Nephron (organoid): ENCODE data around the gene TLR9.
A peak's percentile ranks its signal among the peaks of the same experiment; 100 is the strongest.

Experiments
- H3K27ac Mint-ChIP-seq, 3 experiments: 2 replicates each; pipeline ENCODE4 v1.8.0; 2020; ENCODE audit warnings: mixed read lengths in 3 of 3, mild to moderate bottlenecking in 2 of 3, moderate library complexity in 1 of 3
- H3K27me3 Mint-ChIP-seq: 2 replicates; pipeline ENCODE4 v1.8.0; 2021; ENCODE audit warnings: low read depth, mild to moderate bottlenecking, moderate library complexity, mixed read lengths
- H3K36me3 Mint-ChIP-seq: 2 replicates; pipeline ENCODE4 v1.8.0; 2020; ENCODE audit warnings: low read depth, mixed read lengths
- H3K4me1 Mint-ChIP-seq: 2 replicates; pipeline ENCODE4 v1.8.0; 2020; ENCODE audit warnings: mixed read lengths
- H3K4me3 Mint-ChIP-seq, 3 experiments: 2 replicates each; pipeline ENCODE4 v1.8.0; 2020; ENCODE audit warnings: mild to moderate bottlenecking in 3 of 3, mixed read lengths in 3 of 3, moderate library complexity in 2 of 3
- H3K9me3 Mint-ChIP-seq: 2 replicates; pipeline ENCODE4 v1.8.0; 2020; ENCODE audit warnings: mixed read lengths
- TF ChIP-seq, protein P1 (sequence below), 3 experiments: fragments of 200-600 bp; sonication (generic); IDR thresholded peaks; one replicate each; pipeline ENCODE4 v1.5.0; 2021; ENCODE audit warnings: antibody characterized with exemption in 3 of 3; ENCODE audit not compliant: unreplicated experiment in 3 of 3

Gene TLR9

DNA sequence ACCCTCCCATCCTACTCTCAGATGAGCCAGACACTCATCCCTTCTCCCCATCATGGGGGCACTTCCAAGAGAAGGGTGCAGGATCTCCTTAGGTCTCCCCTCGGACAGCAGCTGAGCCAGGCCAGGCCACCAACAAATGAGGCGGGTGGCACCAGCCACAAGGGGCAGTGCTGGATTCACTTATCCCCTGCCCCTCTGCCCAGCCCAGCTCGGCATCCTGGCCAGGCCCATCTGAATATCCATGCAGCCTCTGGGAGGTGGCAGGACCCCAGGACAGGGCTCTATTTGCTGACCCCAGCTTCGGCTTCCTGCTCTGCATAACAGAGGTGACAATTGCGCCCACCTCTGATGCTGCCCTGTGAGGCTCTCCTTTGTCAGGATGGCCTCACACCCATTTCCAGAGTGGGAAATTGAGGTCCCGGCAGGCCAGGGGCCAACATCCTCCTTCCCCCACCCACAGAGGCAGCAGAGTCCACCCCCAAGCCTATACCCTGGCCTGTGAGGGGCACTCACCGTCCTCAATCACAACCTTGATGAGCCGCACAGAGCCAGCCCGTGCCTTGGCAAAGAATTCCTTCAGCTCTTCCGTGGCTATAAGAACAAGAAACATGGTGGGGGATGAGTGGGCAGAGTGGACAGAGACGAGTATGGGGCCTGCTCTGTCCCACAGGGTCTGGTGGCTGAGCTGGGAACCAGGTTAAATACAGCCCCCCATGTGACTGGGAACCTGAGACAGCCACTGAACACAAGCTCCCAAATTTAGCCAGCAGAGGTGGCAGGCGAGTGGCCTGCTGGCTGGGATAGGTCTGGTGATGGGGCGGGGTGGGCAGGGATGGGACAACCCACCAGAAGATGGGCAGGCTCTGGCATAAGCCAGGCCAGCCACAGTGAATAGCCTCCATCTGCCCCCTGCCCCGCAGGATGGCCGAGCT is 9.3 kb upstream of the TLR9 start:
- H3K36me3 Mint-ChIP-seq: peaks cover 6% of the 10 kb centered on the region

DNA sequence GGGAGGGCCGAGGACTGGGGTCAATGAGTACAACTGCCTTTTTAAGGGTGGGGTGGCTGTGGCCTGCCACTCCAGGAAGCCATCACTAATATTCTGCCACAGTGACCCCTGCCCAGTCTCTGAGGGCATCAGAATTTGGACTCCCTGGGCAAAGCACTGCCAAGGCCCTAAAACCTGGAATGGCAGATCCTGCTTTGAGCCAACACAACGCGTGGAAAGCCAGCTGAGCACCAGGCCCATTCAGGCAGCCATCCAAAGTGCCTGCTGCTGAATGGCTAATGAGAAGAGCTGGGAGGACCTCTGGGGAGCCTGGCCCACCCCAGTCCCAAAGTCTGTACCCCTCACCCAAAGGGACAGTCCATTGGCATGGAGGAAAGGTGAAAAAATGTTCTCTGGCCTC is 8.5 kb upstream of the TLR9 start:
- Mint-ChIP-seq H3K27ac (no peak overlapping the region), H3K9me3 (no peaks in the 10 kb centered on the region), H3K4me3 (no peak overlapping the region), H3K4me1 (peaks cover 6% of the 10 kb centered on the region), H3K36me3 (peaks cover 6% of the 10 kb centered on the region), H3K27me3 (no peaks in the 10 kb centered on the region)
- TF ChIP-seq, protein P1, sequence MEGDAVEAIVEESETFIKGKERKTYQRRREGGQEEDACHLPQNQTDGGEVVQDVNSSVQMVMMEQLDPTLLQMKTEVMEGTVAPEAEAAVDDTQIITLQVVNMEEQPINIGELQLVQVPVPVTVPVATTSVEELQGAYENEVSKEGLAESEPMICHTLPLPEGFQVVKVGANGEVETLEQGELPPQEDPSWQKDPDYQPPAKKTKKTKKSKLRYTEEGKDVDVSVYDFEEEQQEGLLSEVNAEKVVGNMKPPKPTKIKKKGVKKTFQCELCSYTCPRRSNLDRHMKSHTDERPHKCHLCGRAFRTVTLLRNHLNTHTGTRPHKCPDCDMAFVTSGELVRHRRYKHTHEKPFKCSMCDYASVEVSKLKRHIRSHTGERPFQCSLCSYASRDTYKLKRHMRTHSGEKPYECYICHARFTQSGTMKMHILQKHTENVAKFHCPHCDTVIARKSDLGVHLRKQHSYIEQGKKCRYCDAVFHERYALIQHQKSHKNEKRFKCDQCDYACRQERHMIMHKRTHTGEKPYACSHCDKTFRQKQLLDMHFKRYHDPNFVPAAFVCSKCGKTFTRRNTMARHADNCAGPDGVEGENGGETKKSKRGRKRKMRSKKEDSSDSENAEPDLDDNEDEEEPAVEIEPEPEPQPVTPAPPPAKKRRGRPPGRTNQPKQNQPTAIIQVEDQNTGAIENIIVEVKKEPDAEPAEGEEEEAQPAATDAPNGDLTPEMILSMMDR (IDR thresholded peaks at IDR 0.05; ENCODE audit: unreplicated experiment in 3 of 3): no peak

More for the DNA sequence above, 9.3 kb upstream of the TLR9 start:
- Mint-ChIP-seq H3K4me3 (peak overlapping the region in 1 of 3 experiments; percentile 41), H3K4me1 (peaks cover 12% of the 10 kb centered on the region), H3K9me3 (no peaks in the 10 kb centered on the region), H3K27ac (no peak overlapping the region), H3K27me3 (no peaks in the 10 kb centered on the region)
- TF ChIP-seq, protein P1 (IDR thresholded peaks at IDR 0.05; ENCODE audit: unreplicated experiment in 3 of 3): no peak

DNA sequence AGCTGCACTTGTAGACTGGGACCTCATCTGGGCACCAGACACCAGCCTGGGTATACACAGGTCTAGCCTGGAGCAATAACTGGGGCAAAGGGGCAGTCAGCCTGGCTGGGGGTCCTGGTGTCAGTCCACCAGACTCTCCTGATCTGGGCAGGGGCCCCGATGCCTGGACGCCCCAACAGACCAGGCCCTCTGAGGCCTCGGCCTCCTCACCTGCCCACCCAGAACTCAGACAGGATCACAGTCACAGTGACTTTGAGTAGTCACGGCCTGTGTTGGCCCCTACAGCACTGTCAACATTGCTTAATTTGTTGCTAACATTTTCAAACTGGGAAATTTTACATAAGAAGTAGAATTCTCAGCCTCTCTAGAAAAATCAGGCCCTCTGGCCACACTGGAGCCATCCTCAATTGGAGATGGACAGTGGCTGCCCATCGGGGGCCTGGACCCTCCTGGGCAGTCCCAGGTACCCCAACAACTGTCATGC is 7.7 kb upstream of the TLR9 start:
- Mint-ChIP-seq H3K9me3 (no peaks in the 10 kb centered on the region), H3K27me3 (no peaks in the 10 kb centered on the region)

DNA sequence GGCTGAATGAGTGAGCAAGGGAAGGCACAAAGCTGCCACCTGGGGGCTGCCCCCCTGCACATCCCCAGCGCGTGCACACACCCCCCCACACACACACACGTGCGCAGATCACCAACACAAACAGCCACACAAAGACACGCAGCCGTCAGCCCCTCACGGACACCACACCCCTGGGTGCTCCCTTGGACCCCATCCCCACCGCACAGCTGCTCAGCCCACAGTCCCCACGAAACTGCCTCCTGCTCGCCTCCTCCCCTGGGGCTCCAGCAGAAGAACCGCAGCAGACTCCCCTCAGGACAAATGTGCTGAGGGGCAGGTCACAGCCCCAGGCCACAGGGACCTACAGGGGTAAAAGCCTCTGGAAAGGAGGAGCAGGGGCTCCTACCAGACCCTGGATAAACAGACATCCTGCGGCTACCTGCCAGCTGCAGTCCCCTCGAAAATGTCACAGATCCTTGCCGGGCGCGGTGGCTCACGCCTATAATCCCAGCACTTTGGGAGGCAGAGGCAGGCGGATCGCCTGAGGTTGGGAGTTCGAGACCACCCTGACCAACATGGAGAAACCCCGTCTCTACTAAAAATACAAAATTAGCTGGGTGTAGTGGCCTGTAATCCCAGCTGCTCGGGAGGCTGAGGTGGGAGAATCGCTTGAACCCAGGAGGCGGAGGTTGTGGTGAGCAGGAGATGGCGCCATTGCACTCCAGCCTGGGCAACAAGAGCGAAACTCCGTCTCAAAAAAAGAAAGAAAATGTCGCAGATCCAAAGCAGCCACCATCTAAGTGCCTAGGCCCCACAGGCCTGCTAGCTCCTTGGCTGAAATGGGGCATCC is 7.0 kb upstream of the TLR9 start:
- Mint-ChIP-seq H3K4me3 (no peak overlapping the region), H3K4me1 (no peaks in the 10 kb centered on the region), H3K9me3 (no peaks in the 10 kb centered on the region), H3K27me3 (no peaks in the 10 kb centered on the region), H3K36me3 (peaks cover 6% of the 10 kb centered on the region), H3K27ac (no peak overlapping the region)
- TF ChIP-seq, protein P1 (IDR thresholded peaks at IDR 0.05; ENCODE audit: unreplicated experiment in 3 of 3): peak in 2 of 3 experiments; percentile 17 to 18

More for the DNA sequence above, 7.7 kb upstream of the TLR9 start:
- TF ChIP-seq, protein P1 (IDR thresholded peaks at IDR 0.05; ENCODE audit: unreplicated experiment in 3 of 3): peak in 1 of 3 experiments; percentile 1
- H3K4me1 Mint-ChIP-seq: peaks cover 1% of the 10 kb centered on the region
- H3K36me3 Mint-ChIP-seq: peaks cover 6% of the 10 kb centered on the region
- H3K4me3 Mint-ChIP-seq: no peak overlapping the region
- no peak overlapping the region for H3K27ac Mint-ChIP-seq

DNA sequence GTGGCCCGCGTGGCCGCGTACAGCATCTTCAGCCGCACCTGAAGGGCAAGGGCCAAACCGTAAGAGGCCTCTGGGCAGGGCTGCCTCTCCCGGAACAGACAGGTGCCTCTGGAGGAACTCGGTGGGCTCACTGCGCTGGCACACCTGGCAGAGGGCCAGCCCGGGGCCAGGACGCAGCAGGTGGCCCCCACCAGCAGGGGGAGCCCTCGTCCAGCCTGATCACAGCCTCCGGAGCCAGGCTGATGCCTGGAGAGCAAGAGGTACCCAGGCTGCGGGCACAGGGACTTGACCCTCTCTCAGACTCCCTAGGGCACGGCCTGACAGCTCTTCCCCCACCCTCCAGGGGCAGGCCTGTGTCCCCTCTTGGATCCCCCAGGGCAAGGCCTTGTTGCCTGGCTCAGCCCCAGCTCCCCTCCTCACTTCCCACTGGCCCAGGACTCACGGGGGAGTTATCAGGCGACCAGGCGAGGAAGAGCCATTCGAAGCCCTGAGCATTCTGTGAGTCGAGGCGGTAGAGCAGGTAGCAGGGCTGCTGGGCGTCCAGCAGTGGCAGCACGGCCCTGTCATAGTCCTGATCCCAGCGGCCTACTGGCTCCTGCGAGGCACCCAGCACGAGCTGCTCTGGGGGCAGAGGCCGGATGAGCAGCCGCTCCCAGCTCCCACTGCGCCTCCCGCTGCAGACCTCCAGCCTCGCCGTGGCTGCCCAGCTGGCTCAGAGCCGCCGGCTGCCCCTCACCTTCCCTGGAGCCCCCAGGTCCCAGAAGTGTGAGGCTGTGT is 6.2 kb upstream of the TLR9 start:
- Mint-ChIP-seq H3K4me3 (no peak overlapping the region), H3K27me3 (peaks cover 4% of the 10 kb centered on the region), H3K4me1 (no peaks in the 10 kb centered on the region), H3K36me3 (peaks cover 6% of the 10 kb centered on the region), H3K27ac (no peak overlapping the region), H3K9me3 (no peaks in the 10 kb centered on the region)
- TF ChIP-seq, protein P1 (IDR thresholded peaks at IDR 0.05; ENCODE audit: unreplicated experiment in 3 of 3): peak; percentile 51 to 65 (median 58)
